HepG2 (cell line): Measurements from ENCODE around the gene GOLGA6C.
"Not testable (repeated sequence)": the region's sequence is repeated elsewhere in the genome, so short reads cannot be mapped to it uniquely, and the experiment has no call there.

Experiments
- CHD4 ChIP-seq: fragments of 200-600 bp; sonication (generic); IDR thresholded peaks from 2 replicates; pipeline ENCODE4 v1.7.0; 2017; ENCODE audit warnings: mild to moderate bottlenecking, low read length, borderline replicate concordance
- CREB1 ChIP-seq, 2 experiments: fragments of 450-650 bp in 1 of 2; IDR thresholded peaks; 2 replicates each; pipeline ENCODE4 v1.6.1; 2016 to 2017; ENCODE audit warnings: control low read depth in 1 of 2, mild to moderate bottlenecking in 1 of 2, missing compliant biosample characterization in 1 of 2, missing genetic modification characterization in 1 of 2
- NR2F6 ChIP-seq, 2 experiments: IDR thresholded peaks; 2 replicates each; pipeline ENCODE4 v1.6.1; 2016; ENCODE audit warnings: antibody characterized with exemption in 1 of 2, mild to moderate bottlenecking in 1 of 2
- PHF20 ChIP-seq: sonication (generic); formaldehyde crosslinking; IDR thresholded peaks from 2 replicates; pipeline ENCODE4 v1.5.0; 2020; ENCODE audit warnings: mild to moderate bottlenecking, missing genetic modification reagents
- PHF8 ChIP-seq: sonication (generic); formaldehyde crosslinking; IDR thresholded peaks from 2 replicates; pipeline ENCODE4 v1.5.0; 2020; ENCODE audit warnings: missing genetic modification reagents
- SP1 ChIP-seq, 2 experiments: fragments of 450-650 bp in 1 of 2; sonication (generic) in 1 of 2; formaldehyde crosslinking in 1 of 2; IDR thresholded peaks; 2 replicates each; pipeline versions ENCODE4 v1.4.0 to v1.6.1; 2016 to 2020; ENCODE audit warnings: missing genetic modification reagents in 1 of 2
- ZNF225 ChIP-seq: sonication (generic); formaldehyde crosslinking; IDR thresholded peaks from 2 replicates; pipeline ENCODE4 v1.4.0; 2020; ENCODE audit warnings: mild to moderate bottlenecking, missing genetic modification reagents
- ZNF232 ChIP-seq: sonication (generic); formaldehyde crosslinking; IDR thresholded peaks from 2 replicates; pipeline ENCODE4 v1.4.0; 2020; ENCODE audit warnings: missing genetic modification reagents, borderline replicate concordance
- TF ChIP-seq, protein P1 (sequence below): IDR thresholded peaks from 2 replicates; pipeline ENCODE4 v1.6.1; 2016; ENCODE audit warnings: low read depth, borderline replicate concordance

DNA sequence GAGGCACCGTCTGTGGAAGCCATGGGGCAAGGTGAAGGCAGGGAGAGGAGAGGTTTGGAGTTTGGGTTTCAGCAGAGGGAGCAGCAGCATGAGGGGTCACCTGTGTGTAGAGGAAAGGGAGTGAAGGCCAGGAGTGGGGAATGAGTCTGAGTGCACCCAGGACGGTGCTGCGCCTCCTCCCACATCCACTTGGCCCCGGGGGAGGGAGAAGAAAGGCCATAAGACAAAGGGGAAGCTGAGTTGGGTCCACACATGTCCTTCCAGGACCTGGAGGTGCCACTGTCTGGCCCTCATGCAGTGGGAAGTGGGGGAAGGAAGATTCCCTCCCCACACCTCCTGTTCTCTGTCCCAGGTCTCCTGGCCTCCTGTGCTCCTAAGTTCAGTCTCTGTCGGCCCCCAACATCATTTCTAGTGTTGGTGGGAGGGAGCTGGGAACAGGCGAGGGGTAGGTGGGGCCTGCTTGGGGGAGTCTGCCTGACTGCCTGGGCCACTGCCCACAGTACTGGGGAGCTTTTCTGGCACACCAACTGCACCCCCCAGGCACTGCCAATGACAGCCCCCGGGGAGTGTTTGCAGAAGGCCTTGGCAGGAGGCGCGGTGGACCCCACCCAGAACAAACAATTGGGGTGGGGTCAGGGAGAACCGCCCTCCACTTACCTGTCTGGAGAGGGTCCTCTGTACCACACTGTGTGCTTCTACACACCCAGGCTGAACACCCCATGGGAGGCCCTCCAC, 32.9 kb upstream of the GOLGA6C start:
- not testable (repeated sequence) for TF ChIP-seq NR2F6 (IDR thresholded peaks at IDR 0.05); NR2F6 (CRISPR knock-in tag; IDR thresholded peaks at IDR 0.05); ZNF225; CHD4; CREB1 (IDR thresholded peaks at IDR 0.05); CREB1 (CRISPR knock-in tag; IDR thresholded peaks at IDR 0.05); PHF20 (CRISPR knock-in tag); ZNF232 (CRISPR knock-in tag); SP1 (IDR thresholded peaks at IDR 0.05); SP1 (CRISPR knock-in tag; IDR thresholded peaks at IDR 0.05); PHF8
- TF ChIP-seq, protein P1, sequence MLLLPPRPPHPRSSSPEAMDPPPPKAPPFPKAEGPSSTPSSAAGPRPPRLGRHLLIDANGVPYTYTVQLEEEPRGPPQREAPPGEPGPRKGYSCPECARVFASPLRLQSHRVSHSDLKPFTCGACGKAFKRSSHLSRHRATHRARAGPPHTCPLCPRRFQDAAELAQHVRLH = not testable (repeated sequence)
